ENCODE data around the gene TCF7L2. TPM values are rescaled to one million over a fixed set of nuclear protein-coding genes. Genes with fewer than 3 reads are reported as not detected.
"Not testable (repeated sequence)": the region's sequence is repeated elsewhere in the genome, so short reads cannot be mapped to it uniquely, and the experiment has no call there.

The TCF7L2 gene
- total RNA-seq, 2 donors from 2014 or later = 3.1 to 3.9 TPM

DNA sequence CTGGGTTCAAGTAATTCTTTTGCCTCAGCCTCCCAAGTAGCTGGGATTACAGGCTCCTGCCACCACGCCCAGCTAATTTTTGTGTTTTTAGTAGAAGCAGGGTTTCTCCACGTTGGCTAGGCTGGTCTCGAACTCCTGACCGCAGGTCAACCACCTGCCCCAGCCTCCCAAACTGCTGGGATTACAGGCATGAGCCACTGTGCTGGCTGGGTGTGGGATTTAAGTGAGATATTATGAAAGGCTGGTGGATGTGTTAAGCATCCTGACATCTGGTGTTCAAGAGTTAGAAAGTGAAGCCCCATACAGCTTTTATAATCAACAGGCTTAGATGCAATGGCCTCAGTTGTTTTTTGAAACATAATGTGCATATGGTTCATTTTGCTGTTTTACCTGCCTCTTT is 159.4 kb downstream of the TCF7L2 start:
- not testable (repeated sequence) for ATAC-seq, H3K27ac Mint-ChIP-seq, H3K4me3 Mint-ChIP-seq

DNA sequence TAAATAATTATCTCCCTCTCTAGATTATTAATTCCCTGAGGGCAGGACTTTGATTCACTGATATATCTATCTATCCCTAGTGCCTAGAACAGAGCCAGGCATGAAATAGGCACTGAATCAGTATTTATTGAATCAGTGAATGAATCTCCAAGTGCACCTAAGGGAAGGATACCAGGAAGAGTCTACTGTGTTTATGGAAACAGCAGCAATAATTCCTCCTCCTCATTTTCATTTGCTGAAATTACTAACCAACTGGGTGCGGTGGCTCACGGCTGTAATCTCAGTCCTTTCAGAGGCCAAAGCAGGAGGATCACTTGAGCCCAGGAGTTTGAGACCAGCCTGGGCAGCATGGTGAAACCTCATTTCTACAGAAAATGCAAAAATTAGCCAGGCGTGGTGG is 161.2 kb downstream of the TCF7L2 start:
- Mint-ChIP-seq H3K27ac (no peak overlapping the region), H3K4me1 (no peaks in the 10 kb centered on the region), H3K27me3 (peaks cover 14% of the 10 kb centered on the region), H3K4me3 (no peak overlapping the region), H3K36me3 (ENCODE audit: low read depth) (no peaks in the 10 kb centered on the region)
- ATAC-seq = no peak
- H3K9me3 ChIP-seq (ENCODE audit: control insufficient read depth, low read length, poor library complexity, severe bottlenecking) = no peaks in the 10 kb centered on the region
- DNase-seq = no peak

More for the DNA sequence above, 159.4 kb downstream of the TCF7L2 start:
- H3K36me3 Mint-ChIP-seq (ENCODE audit: low read depth); DNase-seq; H3K9me3 ChIP-seq (ENCODE audit: control insufficient read depth, low read length, poor library complexity, severe bottlenecking); H3K4me1 Mint-ChIP-seq: not testable (repeated sequence)
- H3K27me3 Mint-ChIP-seq = peaks cover 14% of the 10 kb centered on the region

DNA sequence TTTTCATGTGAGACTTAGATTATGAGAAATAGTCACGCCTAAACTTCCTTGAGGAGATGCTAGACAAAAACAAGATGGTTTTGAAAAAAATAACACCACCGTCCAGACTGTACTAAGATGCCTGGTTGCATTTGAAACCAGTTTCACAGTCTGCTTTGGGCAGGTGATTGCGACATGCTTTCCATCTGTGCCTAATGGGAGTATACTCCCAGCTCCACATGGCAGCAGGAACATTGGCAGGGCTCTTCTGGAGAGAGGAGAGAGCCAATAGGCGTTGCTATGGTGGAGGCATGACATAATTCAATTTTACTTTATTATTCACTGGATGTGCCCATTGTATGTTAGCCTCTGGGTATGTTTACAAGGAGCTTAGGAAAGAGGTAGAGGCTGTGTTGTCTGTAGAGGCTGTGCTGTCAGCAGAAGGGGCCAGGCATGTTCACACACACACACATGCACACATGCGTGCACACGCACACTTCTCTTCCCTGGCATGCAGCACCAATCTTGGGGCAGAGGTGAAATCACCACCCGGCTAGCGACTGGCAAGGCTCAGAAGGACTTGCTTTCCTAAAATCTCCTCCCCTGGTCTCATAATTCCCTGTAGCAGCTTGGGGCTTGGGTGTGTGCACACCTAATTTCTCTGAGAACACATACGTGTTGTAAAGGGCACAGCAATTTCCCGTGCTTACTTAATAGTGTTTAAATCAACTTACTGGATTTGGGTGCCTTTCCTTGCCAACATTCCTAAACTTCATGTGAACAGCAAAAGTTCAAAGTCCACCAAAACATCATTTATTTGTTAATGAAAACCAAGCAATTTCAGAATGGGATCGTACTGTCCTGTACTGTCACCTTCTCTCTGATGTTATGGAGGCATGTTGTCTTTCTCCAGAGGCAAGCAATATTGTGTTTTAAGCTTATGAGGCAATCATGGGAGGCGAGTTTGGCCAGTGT is 162.1 kb downstream of the TCF7L2 start:
- H3K36me3 Mint-ChIP-seq (ENCODE audit: low read depth) = no peaks in the 10 kb centered on the region
- peaks cover 14% of the 10 kb centered on the region for H3K27me3 Mint-ChIP-seq
- H3K27ac Mint-ChIP-seq = no peak overlapping the region
- ATAC-seq (no peak), DNase-seq (no peak)
- no peaks in the 10 kb centered on the region for H3K4me1 Mint-ChIP-seq
- H3K4me3 Mint-ChIP-seq = no peak overlapping the region
- no peaks in the 10 kb centered on the region for H3K9me3 ChIP-seq (ENCODE audit: control insufficient read depth, low read length, poor library complexity, severe bottlenecking)

DNA sequence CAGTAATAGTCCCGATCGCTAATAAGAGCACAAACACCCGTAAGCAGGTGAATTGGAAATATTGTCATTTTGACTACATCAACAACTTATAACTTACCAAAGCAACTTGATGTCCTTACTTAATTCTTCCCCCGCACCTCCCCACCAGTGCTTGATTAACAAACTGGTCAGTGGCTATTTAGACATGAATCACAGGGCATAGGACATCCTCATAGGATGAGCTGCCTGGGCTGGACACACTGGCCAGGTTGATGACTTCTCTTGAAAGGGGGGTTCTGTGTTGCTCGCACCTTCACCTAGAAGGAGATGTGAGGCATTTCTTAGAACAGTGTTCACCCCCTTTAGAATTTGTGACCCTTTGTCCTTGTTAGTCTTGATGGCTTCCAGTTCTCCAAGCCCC is 163.2 kb downstream of the TCF7L2 start:
- peaks cover 3% of the 10 kb centered on the region for H3K36me3 Mint-ChIP-seq (ENCODE audit: low read depth)
- H3K27ac Mint-ChIP-seq = no peak overlapping the region
- H3K4me1 Mint-ChIP-seq = no peaks in the 10 kb centered on the region
- H3K4me3 Mint-ChIP-seq = no peak overlapping the region
- peaks cover 14% of the 10 kb centered on the region for H3K27me3 Mint-ChIP-seq
- no peaks in the 10 kb centered on the region for H3K9me3 ChIP-seq (ENCODE audit: control insufficient read depth, low read length, poor library complexity, severe bottlenecking)
- ATAC-seq (no peak), DNase-seq (no peak)

DNA sequence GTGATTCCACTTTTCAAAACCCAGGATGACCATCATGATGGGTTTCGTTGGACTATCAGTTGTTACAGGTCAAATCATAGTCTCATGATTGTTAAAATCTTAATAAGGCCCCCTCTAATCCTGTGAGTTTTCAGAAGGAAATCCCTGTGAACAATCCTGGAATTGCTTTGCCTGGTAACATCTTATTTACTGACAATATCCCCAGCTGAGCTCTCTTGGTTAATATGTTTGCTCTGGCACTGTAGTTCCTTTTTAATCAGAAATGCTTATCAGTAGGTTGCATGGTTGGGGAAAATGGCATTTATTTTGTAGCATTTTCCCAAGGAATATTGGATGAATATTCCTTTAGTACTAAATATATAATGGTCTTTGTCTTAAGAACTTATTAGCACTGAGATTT is 163.9 kb downstream of the TCF7L2 start:
- ATAC-seq (no peak), DNase-seq (no peak)
- H3K9me3 ChIP-seq (ENCODE audit: control insufficient read depth, low read length, poor library complexity, severe bottlenecking) = no peaks in the 10 kb centered on the region
- Mint-ChIP-seq H3K27ac (no peak overlapping the region), H3K27me3 (peaks cover 14% of the 10 kb centered on the region), H3K4me3 (no peak overlapping the region), H3K4me1 (no peaks in the 10 kb centered on the region), H3K36me3 (ENCODE audit: low read depth) (peaks cover 4% of the 10 kb centered on the region)

DNA sequence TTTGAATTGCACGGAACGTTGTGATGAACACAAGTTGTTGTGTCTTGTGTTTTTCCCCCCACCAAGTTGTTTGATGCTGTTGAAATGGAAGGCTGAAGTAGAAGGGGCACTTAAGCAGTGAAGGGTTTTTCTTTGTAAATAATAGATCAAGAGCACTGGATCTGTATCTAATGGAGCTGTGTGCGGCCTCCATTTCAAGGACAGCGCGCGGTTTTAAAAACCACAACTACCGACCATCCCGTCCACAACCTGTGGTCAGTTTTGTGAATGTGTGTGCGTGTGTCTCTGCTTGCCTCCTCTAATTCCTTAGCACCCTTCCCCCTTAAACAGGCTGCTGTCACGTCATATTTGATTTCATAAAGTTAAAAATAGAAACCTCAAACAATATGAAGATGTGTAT is 165.5 kb downstream of the TCF7L2 start:
- Mint-ChIP-seq H3K4me1 (no peaks in the 10 kb centered on the region), H3K4me3 (no peak overlapping the region), H3K36me3 (ENCODE audit: low read depth) (peaks cover 4% of the 10 kb centered on the region), H3K27me3 (peaks cover 23% of the 10 kb centered on the region), H3K27ac (no peak overlapping the region)
- no peak for ATAC-seq
- DNase-seq = no peak
- no peaks in the 10 kb centered on the region for H3K9me3 ChIP-seq (ENCODE audit: control insufficient read depth, low read length, poor library complexity, severe bottlenecking)

DNA sequence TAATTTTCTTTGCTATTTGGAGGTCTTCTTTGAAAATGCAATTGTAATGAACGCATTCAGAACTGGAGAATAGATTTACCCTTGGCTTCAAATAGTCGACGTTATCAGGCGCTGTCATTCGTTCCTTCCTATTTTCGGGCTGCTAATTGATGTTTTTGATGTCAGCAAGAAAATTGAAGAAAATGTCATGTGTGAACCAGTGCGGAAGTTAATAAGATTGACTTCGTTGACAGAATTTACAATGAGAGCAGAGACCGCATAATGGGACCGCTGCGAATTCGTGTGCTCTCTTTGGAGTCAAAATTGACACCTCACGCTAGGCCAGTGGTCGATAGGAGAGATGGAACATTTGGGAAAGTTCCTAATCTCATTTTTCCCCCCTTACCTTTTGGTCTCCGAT is 168.8 kb downstream of the TCF7L2 start:
- Mint-ChIP-seq H3K36me3 (ENCODE audit: low read depth) (peaks cover 7% of the 10 kb centered on the region), H3K27ac (no peak overlapping the region), H3K4me3 (no peak overlapping the region), H3K4me1 (no peaks in the 10 kb centered on the region), H3K27me3 (peaks cover 32% of the 10 kb centered on the region)
- DNase-seq (no peak), ATAC-seq (no peak)
- no peaks in the 10 kb centered on the region for H3K9me3 ChIP-seq (ENCODE audit: control insufficient read depth, low read length, poor library complexity, severe bottlenecking)

DNA sequence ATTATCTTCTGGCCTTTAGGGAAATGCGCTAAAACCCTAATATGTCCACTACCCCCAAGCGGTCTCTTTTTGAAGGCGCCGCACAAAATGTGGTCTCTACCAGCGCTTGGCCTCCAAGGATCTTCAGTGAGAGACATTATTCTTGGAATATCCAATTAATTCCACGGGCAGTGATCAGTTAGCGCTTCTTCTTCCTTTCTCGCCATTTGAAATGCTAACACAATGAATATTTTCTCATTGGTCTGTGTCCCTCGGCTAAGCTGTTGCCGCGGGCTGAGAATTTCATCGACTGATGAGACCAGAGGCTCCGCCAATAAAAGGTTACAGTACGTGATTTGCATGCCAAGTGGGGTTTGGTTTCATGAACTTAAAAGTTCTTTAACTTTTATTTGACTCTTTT is 169.8 kb downstream of the TCF7L2 start:
- peaks cover 8% of the 10 kb centered on the region for H3K36me3 Mint-ChIP-seq (ENCODE audit: low read depth)
- H3K4me3 Mint-ChIP-seq = no peak overlapping the region
- no peak for DNase-seq
- no peaks in the 10 kb centered on the region for H3K9me3 ChIP-seq (ENCODE audit: control insufficient read depth, low read length, poor library complexity, severe bottlenecking)
- H3K4me1 Mint-ChIP-seq = no peaks in the 10 kb centered on the region
- H3K27me3 Mint-ChIP-seq = peaks cover 40% of the 10 kb centered on the region
- H3K27ac Mint-ChIP-seq = no peak overlapping the region
- ATAC-seq = no peak

DNA sequence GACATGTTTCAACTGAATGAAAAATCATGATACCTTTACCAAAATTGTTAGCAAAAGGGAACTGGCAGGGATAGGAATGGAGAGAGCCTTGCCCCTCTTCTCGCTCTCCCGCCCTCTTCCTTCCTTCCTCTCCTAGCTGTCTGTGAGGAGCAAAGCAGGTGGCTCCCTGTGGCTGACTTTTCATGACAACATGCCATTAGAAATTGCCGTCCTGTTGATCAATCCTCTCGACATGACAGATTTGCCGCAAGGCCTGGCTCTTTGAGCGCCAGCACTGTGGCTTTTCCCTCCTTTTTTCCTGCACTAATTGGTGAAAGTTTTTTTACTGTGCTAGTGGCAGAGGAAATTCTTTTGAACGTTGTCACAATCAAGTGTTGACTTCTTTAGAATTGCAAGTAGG is 171.1 kb downstream of the TCF7L2 start:
- no peaks in the 10 kb centered on the region for H3K9me3 ChIP-seq (ENCODE audit: control insufficient read depth, low read length, poor library complexity, severe bottlenecking)
- no peak for DNase-seq
- ATAC-seq = no peak
- peaks cover 8% of the 10 kb centered on the region for H3K36me3 Mint-ChIP-seq (ENCODE audit: low read depth)
- H3K4me1 Mint-ChIP-seq = no peaks in the 10 kb centered on the region
- H3K4me3 Mint-ChIP-seq = no peak overlapping the region
- H3K27me3 Mint-ChIP-seq = peaks cover 51% of the 10 kb centered on the region
- H3K27ac Mint-ChIP-seq = no peak overlapping the region

DNA sequence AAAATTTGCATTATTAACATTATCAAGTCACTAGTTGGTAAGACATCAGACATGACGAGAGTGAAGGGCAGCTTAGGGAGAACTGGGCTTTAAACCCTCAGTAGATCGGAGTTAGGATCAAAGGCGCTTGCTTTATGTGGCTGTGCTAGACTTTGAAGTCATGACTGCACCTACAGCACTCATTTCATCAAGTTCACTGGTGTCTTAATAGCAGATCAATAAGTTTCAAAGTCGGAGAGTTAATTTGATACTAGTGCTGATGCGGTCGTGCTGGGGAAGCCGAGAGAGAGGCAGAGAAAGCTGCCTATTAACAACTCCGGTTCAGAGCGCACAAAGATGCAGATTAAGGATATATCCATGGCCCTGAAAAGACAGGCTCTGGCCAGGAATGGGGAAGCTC is 172.9 kb downstream of the TCF7L2 start:
- no peaks in the 10 kb centered on the region for H3K9me3 ChIP-seq (ENCODE audit: control insufficient read depth, low read length, poor library complexity, severe bottlenecking)
- ATAC-seq (no peak), DNase-seq (no peak)
- H3K4me3 Mint-ChIP-seq = no peak overlapping the region
- peaks cover 64% of the 10 kb centered on the region for H3K27me3 Mint-ChIP-seq
- H3K27ac Mint-ChIP-seq = no peak overlapping the region
- peaks cover 2% of the 10 kb centered on the region for H3K4me1 Mint-ChIP-seq
- peaks cover 8% of the 10 kb centered on the region for H3K36me3 Mint-ChIP-seq (ENCODE audit: low read depth)

DNA sequence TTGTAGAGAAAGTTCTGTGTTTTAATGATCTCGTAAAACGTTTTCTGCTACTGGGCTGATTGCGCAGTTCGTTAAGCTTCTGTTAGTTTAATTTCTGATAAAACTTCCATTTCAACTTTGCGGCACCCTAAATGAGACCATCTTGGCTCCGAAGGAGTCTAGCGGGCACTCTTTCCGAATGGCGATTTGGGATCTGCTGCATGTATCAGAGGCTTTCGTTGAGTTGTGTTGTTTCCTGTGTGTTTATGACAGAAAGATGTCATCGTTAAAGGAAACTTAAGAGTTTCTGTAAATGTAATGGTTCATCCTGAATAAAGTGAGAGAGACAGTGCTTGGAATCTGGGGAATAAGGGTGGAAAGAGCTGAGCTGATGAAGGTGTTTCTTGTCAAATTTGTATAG is 174.7 kb downstream of the TCF7L2 start:
- DNase-seq (no peak), ATAC-seq (no peak)
- Mint-ChIP-seq H3K27me3 (peaks cover 82% of the 10 kb centered on the region), H3K4me1 (peaks cover 3% of the 10 kb centered on the region), H3K4me3 (no peak overlapping the region), H3K36me3 (ENCODE audit: low read depth) (peaks cover 7% of the 10 kb centered on the region), H3K27ac (no peak overlapping the region)
- no peaks in the 10 kb centered on the region for H3K9me3 ChIP-seq (ENCODE audit: control insufficient read depth, low read length, poor library complexity, severe bottlenecking)

DNA sequence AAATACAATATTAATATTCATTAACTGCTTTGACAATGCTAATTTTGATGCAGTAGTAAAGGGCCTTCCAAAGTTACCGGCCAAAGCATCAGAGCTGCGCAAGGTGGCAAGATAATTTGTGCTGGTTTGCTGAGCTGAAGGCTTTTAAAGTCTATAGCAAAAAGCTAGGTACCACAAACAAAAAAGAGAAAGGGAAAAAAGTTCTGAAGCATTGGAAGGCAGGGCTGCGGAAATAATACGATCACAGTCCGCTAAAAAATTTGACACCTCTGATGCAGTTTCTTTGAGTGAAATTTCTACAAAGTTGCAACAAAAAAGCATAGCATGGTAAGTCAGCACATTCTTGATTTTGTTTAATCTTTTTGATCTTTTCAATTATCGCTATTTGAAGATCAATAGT is 175.6 kb downstream of the TCF7L2 start:
- no peak overlapping the region for H3K27ac Mint-ChIP-seq
- H3K36me3 Mint-ChIP-seq (ENCODE audit: low read depth) = peaks cover 8% of the 10 kb centered on the region
- H3K27me3 Mint-ChIP-seq = peaks cover 78% of the 10 kb centered on the region
- ATAC-seq = no peak
- no peak overlapping the region for H3K4me3 Mint-ChIP-seq
- DNase-seq = no peak
- no peaks in the 10 kb centered on the region for H3K9me3 ChIP-seq (ENCODE audit: control insufficient read depth, low read length, poor library complexity, severe bottlenecking)
- H3K4me1 Mint-ChIP-seq = peaks cover 3% of the 10 kb centered on the region

DNA sequence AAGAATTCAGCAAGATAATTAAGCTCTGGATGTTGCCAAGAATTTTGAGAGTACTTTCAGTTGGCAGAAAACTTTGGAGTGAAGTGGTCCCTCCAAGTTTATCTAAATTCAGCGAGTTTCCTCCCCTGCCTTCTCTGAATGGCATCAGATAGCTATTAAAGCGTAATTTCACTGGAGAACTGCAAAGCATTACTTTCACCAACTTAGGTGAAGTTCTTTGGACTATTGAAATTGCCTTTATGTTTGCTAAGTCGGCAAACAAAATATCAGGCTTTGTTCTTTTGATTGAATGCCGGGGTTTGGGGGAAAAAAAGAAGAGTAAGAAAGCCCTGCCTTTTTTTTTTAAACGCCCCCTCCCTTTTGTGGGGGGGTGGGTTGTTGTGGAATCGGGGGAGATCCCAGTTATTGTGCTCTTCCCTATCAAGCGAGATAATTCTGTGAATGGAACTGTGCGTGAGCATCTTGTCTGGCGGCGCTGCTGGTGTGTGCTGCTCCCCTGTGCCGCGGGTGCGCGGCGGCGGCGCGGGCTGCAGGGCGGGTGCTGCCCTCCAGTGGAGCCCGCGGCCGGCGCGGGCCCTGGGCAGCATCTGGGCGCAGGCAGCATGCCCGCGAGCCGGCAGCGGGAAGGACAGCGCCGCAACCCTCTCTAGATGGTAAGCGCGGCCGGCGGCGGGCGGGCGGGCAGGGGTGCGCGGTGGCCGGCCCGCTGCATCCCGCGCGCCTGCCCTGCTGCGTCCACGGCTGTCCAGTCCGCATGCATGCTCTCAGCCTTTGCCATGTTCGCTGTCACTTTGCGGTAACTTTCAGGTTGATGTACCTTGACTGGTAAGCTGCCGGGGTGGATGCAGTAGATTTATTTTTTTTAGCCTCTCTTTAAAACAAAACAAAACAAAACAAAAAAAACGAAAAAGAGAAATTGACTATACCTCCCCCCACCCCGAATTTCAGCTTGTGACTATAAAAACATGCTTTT is 176.5 kb downstream of the TCF7L2 start:
- no peak overlapping the region for H3K27ac Mint-ChIP-seq
- H3K9me3 ChIP-seq (ENCODE audit: control insufficient read depth, low read length, poor library complexity, severe bottlenecking) = no peaks in the 10 kb centered on the region
- ATAC-seq (peak; percentile 92), DNase-seq (peak; percentile 13 to 30 (median 22))
- H3K4me3 Mint-ChIP-seq = peak overlapping the region; percentile 47
- H3K27me3 Mint-ChIP-seq = peaks cover 80% of the 10 kb centered on the region
- peaks cover 8% of the 10 kb centered on the region for H3K36me3 Mint-ChIP-seq (ENCODE audit: low read depth)
- H3K4me1 Mint-ChIP-seq = peaks cover 5% of the 10 kb centered on the region
